Measurements from ENCODE around the gene SHB. TPM values are rescaled to one million over a fixed set of nuclear protein-coding genes. Genes with fewer than 3 reads are reported as not detected.
A peak's percentile ranks its signal among the peaks of the same experiment; 100 is the strongest.

The SHB gene
- total RNA-seq, 3 donors from 2014 or later: 2.6 to 4.0 (median 3.4) TPM

DNA sequence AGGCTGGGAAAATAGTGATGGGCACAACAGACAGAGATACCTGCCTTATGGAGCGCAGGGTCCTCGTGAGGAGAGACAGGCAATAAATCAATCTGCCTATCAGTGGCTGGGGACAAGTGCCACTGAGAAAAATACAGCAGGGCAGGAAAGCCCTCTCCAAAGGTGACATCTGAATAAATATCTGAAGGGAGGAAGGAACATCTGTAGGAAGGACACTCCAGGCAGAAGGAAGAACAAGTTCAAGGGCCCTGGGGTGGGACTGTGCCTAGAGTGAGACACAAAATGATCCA, 111.4 kb downstream of the SHB start:
- Mint-ChIP-seq H3K27me3 (ENCODE audit: low read depth) (no peaks in the 10 kb centered on the region), H3K36me3 (ENCODE audit: insufficient read depth) (no peaks in the 10 kb centered on the region), H3K4me1 (ENCODE audit: low read depth) (peaks cover 17% of the 10 kb centered on the region), H3K4me3 (no peak overlapping the region), H3K9me3 (no peaks in the 10 kb centered on the region)
- no peak for ATAC-seq
- DNase-seq: no peak

DNA sequence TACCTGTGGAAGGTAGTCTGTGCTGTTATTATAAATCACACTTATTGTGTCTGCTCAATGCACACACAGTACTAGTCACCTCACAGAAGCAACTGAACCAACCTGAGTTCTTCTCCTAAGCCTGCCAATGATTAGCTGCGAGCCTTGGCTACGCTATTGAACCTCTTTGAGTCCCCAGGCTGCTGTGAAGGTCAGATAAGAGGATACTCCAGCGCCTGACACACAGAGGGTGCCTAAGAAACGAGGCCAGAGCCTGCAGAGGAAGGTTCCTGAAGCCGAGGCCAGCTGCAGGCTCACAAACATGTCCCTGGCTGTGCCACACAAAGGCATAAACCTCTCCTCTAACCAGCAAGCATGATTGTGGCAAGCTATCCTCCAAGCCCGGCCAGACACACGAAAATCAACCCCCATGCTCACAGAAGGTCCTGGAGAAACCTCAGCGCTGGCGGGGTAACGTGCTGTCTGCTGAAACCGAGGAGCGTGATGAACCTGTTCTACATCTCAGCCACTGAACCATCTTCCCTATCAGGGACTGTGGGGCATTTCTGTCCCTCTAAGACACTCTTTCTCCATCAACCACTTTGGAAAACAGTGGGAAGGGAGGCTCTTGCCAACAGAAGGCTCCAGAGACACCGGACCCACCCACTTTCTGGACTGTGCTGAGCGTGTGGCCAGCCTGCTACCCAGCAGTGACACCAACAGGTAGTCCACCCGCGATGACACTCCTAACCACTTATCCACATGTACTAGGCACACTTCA, 111.9 kb downstream of the SHB start:
- ATAC-seq (no peak), DNase-seq (no peak)
- no peaks in the 10 kb centered on the region for H3K9me3 Mint-ChIP-seq
- no peak overlapping the region for H3K4me3 Mint-ChIP-seq
- no peaks in the 10 kb centered on the region for H3K36me3 Mint-ChIP-seq (ENCODE audit: insufficient read depth)
- H3K27me3 Mint-ChIP-seq (ENCODE audit: low read depth): no peaks in the 10 kb centered on the region
- H3K4me1 Mint-ChIP-seq (ENCODE audit: low read depth): peaks cover 17% of the 10 kb centered on the region

DNA sequence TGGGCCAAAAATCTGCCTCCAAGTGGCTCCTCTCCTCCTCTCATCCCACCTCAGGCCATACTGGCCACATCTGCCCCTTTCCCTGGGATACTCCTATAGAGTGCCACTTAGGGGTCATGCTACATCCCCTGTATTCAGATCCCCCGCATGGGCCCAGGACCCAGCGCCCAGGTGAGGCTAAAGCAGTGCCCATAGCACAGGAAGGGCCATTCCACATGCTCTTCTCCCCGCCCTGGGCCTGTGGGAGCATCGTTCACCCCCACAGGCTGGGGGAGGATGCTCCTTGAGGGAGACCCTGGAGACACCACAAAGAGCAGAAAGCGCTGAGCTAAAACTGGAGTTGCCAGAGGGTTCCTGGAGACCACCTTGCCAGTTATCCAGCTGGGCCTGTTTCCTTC, 112.6 kb downstream of the SHB start:
- Mint-ChIP-seq H3K36me3 (ENCODE audit: insufficient read depth) (no peaks in the 10 kb centered on the region), H3K9me3 (no peaks in the 10 kb centered on the region), H3K27me3 (ENCODE audit: low read depth) (no peaks in the 10 kb centered on the region), H3K4me1 (ENCODE audit: low read depth) (peaks cover 17% of the 10 kb centered on the region), H3K4me3 (no peak overlapping the region)
- DNase-seq (no peak), ATAC-seq (no peak)

DNA sequence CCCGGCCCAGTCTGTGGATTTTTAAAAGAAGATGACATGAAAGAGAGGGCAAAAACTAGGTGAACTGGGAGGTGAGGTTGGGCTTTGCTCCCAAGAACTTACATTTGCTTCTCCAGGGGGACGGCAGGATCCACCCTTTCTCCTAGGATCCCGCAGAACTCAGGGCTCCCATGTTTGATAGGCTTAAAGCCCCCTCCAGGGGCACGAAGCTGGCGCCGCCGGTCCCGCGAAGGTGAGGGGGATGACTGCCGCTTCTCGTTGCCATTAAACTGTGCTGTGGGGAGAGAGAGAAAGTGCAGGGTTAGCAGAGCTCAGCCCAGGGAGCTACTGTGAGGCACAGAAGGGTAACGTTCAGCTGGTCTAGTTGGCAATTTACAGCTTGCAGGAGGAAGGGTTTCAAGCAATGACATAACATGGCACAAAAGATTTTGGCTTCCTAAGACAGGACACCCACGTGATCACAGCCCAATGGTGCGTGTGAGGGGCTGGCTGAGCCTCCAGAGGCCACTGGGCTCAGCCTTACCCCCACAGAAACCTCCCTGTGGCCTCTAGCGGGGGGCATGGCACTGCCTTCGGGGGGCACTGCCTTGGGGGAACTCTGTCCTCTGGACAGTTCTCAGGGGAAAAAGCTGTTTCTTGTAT, 113.1 kb downstream of the SHB start:
- DNase-seq (no peak), ATAC-seq (no peak)
- H3K4me1 Mint-ChIP-seq (ENCODE audit: low read depth): peaks cover 17% of the 10 kb centered on the region
- H3K4me3 Mint-ChIP-seq: no peak overlapping the region
- H3K36me3 Mint-ChIP-seq (ENCODE audit: insufficient read depth): no peaks in the 10 kb centered on the region
- no peaks in the 10 kb centered on the region for H3K9me3 Mint-ChIP-seq
- H3K27me3 Mint-ChIP-seq (ENCODE audit: low read depth): no peaks in the 10 kb centered on the region

DNA sequence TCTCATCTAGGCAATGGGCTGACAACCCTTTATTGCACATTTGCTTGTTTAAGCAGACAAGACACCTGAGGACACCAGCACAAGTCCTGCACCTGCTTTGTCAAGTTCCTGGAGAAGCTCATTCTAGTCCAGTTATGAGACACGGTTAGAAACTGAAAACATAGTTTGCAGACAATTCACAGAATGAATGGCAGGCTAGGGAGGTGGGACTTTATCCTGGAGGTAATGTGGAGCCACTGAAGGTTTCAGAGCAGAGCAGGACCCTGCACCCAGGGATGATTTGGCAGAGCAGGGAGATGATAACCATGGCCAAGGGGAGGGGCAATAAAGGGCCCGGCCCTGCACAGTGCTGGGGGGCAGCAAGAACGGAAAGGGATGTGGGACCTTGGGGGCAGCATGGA, 114.4 kb downstream of the SHB start:
- no peaks in the 10 kb centered on the region for H3K36me3 Mint-ChIP-seq (ENCODE audit: insufficient read depth)
- H3K27me3 Mint-ChIP-seq (ENCODE audit: low read depth): no peaks in the 10 kb centered on the region
- ATAC-seq (peak; percentile 19 to 31), DNase-seq (no peak)
- peaks cover 17% of the 10 kb centered on the region for H3K4me1 Mint-ChIP-seq (ENCODE audit: low read depth)
- H3K4me3 Mint-ChIP-seq: no peak overlapping the region
- H3K9me3 Mint-ChIP-seq: no peaks in the 10 kb centered on the region

GRCh38 chr9:37953775-37954437, 115.1 kb downstream of the SHB start:
- DNase-seq (peak; percentile 19), ATAC-seq (peak; percentile 61 to 80)
- no peaks in the 10 kb centered on the region for H3K27me3 Mint-ChIP-seq (ENCODE audit: low read depth)
- no peaks in the 10 kb centered on the region for H3K36me3 Mint-ChIP-seq (ENCODE audit: insufficient read depth)
- H3K4me1 Mint-ChIP-seq (ENCODE audit: low read depth): peaks cover 17% of the 10 kb centered on the region
- H3K9me3 Mint-ChIP-seq: no peaks in the 10 kb centered on the region
- H3K4me3 Mint-ChIP-seq: peak overlapping the region; percentile 30

- peak overlapping the region; percentile 30 for H3K4me3 Mint-ChIP-seq
- H3K4me1 Mint-ChIP-seq (ENCODE audit: low read depth): peaks cover 17% of the 10 kb centered on the region
- no peaks in the 10 kb centered on the region for H3K9me3 Mint-ChIP-seq
- H3K27me3 Mint-ChIP-seq (ENCODE audit: low read depth): no peaks in the 10 kb centered on the region
- H3K36me3 Mint-ChIP-seq (ENCODE audit: insufficient read depth): no peaks in the 10 kb centered on the region
- no peak for DNase-seq
- no peak for ATAC-seq
Measured at GRCh38 chr9:37953206-37953774, 115.7 kb downstream of the SHB start.

- no peaks in the 10 kb centered on the region for H3K36me3 Mint-ChIP-seq (ENCODE audit: insufficient read depth)
- peaks cover 17% of the 10 kb centered on the region for H3K4me1 Mint-ChIP-seq (ENCODE audit: low read depth)
- H3K27me3 Mint-ChIP-seq (ENCODE audit: low read depth): no peaks in the 10 kb centered on the region
- ATAC-seq: no peak
- no peaks in the 10 kb centered on the region for H3K9me3 Mint-ChIP-seq
- no peak for DNase-seq
- no peak overlapping the region for H3K4me3 Mint-ChIP-seq
Measured at GRCh38 chr9:37952731-37953130, 116.3 kb downstream of the SHB start.

DNA sequence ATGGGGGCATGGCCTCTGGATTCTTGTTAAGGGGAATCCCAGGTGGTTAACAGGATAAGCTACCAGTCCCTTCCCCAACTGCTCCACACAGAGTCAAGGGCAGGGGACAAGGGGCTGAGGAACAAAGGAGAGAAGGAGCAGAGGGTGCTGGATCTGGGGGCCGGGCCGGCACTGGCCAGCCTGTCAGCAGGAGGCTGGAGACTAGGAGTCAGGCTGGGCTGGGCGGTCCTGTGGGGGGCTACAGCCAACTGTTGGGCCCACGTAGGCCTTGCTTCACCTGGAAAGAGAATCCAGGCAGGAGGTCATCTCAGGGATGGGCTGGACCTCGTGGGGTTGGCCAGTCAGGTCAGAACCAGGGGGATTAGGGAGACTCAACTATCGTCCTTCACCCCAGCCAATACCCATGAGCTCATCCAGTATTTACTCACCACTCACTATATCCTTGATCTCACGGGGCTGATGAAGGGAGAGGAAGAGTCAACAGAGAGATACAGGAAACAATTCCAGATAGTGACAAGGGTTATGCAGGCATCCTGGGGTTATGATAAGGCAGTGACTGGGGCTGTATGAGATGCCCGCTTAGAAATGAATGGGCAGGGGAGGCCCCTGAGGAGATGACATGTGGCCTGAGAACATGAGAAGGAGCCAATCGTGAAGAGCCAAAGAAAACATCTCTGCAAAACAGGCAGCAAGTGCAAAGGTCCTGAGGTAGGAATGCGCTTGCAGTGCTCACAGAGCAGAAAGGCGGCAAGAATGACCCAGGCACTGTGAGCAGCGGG, 117.2 kb downstream of the SHB start:
- H3K4me1 Mint-ChIP-seq (ENCODE audit: low read depth): peaks cover 17% of the 10 kb centered on the region
- H3K27me3 Mint-ChIP-seq (ENCODE audit: low read depth): no peaks in the 10 kb centered on the region
- no peak overlapping the region for H3K4me3 Mint-ChIP-seq
- H3K36me3 Mint-ChIP-seq (ENCODE audit: insufficient read depth): no peaks in the 10 kb centered on the region
- ATAC-seq: no peak
- no peaks in the 10 kb centered on the region for H3K9me3 Mint-ChIP-seq
- no peak for DNase-seq

GRCh38 chr9:37950561-37950960, 118.5 kb downstream of the SHB start:
- H3K4me1 Mint-ChIP-seq (ENCODE audit: low read depth): peaks cover 17% of the 10 kb centered on the region
- DNase-seq (no peak), ATAC-seq (no peak)
- H3K4me3 Mint-ChIP-seq: no peak overlapping the region
- no peaks in the 10 kb centered on the region for H3K27me3 Mint-ChIP-seq (ENCODE audit: low read depth)
- no peaks in the 10 kb centered on the region for H3K36me3 Mint-ChIP-seq (ENCODE audit: insufficient read depth)
- H3K9me3 Mint-ChIP-seq: no peaks in the 10 kb centered on the region

- Mint-ChIP-seq H3K4me1 (ENCODE audit: low read depth) (peaks cover 14% of the 10 kb centered on the region), H3K27me3 (ENCODE audit: low read depth) (no peaks in the 10 kb centered on the region), H3K9me3 (no peaks in the 10 kb centered on the region), H3K36me3 (ENCODE audit: insufficient read depth) (no peaks in the 10 kb centered on the region), H3K4me3 (no peak overlapping the region)
- no peak for ATAC-seq
- no peak for DNase-seq
Measured at GRCh38 chr9:37949576-37949975, 119.5 kb downstream of the SHB start.

- Mint-ChIP-seq H3K27me3 (ENCODE audit: low read depth) (peaks cover 3% of the 10 kb centered on the region), H3K4me1 (ENCODE audit: low read depth) (peaks cover 5% of the 10 kb centered on the region), H3K36me3 (ENCODE audit: insufficient read depth) (no peaks in the 10 kb centered on the region), H3K9me3 (no peaks in the 10 kb centered on the region), H3K4me3 (no peak overlapping the region)
- ATAC-seq: no peak
- DNase-seq: no peak
Measured at GRCh38 chr9:37948417-37948980, 120.5 kb downstream of the SHB start.

- Mint-ChIP-seq H3K36me3 (ENCODE audit: insufficient read depth) (no peaks in the 10 kb centered on the region), H3K9me3 (no peaks in the 10 kb centered on the region), H3K4me3 (no peak overlapping the region), H3K27me3 (ENCODE audit: low read depth) (peaks cover 3% of the 10 kb centered on the region), H3K4me1 (ENCODE audit: low read depth) (peaks cover 1% of the 10 kb centered on the region)
- ATAC-seq: no peak
- DNase-seq: no peak
Measured at GRCh38 chr9:37947977-37948376, 121.0 kb downstream of the SHB start.

DNA sequence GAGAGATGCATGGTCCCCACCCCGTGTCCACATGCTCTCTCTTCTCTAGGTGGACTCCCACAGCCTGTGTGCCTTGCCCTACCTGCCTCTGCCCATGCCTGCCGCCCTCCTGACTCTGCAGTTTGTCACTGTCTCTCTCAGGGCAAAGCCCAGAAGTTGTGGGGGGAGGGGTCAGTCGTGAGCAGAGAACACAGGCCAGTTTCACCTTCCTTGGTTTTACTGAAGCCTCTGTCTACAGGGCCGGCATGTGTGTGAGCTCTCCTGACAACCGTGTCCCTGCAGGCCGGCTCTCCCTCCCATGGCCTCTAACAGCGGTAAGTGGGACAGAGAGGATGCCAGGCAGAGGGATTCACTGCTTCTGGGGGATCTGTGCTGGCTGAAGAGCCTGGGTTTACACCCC, 121.6 kb downstream of the SHB start:
- peaks cover 3% of the 10 kb centered on the region for H3K27me3 Mint-ChIP-seq (ENCODE audit: low read depth)
- no peak for DNase-seq
- no peak for ATAC-seq
- H3K4me3 Mint-ChIP-seq: no peak overlapping the region
- H3K9me3 Mint-ChIP-seq: no peaks in the 10 kb centered on the region
- H3K36me3 Mint-ChIP-seq (ENCODE audit: insufficient read depth): no peaks in the 10 kb centered on the region
- no peaks in the 10 kb centered on the region for H3K4me1 Mint-ChIP-seq (ENCODE audit: low read depth)
